Right lobe of liver (tissue), 6 donors: ENCODE data around the gene STXBP4. TPM values are rescaled to one million over a fixed set of nuclear protein-coding genes. Genes with fewer than 3 reads are reported as not detected.

Experiments used
- ATAC-seq, 4 donors: fragments of 200-7000 bp; cut with Tn5 transposase; one replicate each; pipeline ENCODE4 v1.9.1; 2020; ENCODE audit warnings: mild to moderate bottlenecking in 4 of 4, moderate library complexity in 4 of 4
- DNase-seq, 3 donors: peaks; one replicate each; pipeline ENCODE4 v3.0.0-alpha.2; 2020
- H3K27ac ChIP-seq, 3 donors: fragments of 200-600 bp; one replicate each; pipeline ENCODE4 v1.8.0; 2022
- H3K27me3 ChIP-seq, 2 donors: fragments of 200-600 bp; one replicate each; pipeline ENCODE4 v1.8.0; 2022
- H3K36me3 ChIP-seq, 4 donors: fragments of 200-600 bp; sonication (generic) in 1 of 4; one replicate each; pipeline versions ENCODE4 v1.5.1 to v1.8.0; 2017 to 2022; ENCODE audit warnings: control low read depth in 1 of 4
- H3K4me1 ChIP-seq, 4 donors: fragments of 200-600 bp; sonication (generic) in 1 of 4; one replicate each; pipeline versions ENCODE4 v1.5.1 to v1.8.0; 2017 to 2022; ENCODE audit warnings: control low read depth in 1 of 4
- H3K4me3 ChIP-seq, 3 donors: fragments of 200-600 bp; one replicate each; pipeline ENCODE4 v1.8.0; 2022
- H3K9me3 ChIP-seq, 4 donors: fragments of 200-600 bp; sonication (generic) in 1 of 4; one replicate each; pipeline versions ENCODE4 v1.5.1 to v1.8.0; 2017 to 2022; ENCODE audit warnings: control low read depth in 1 of 4
- CTCF ChIP-seq, 4 donors: fragments of 200-600 bp in 3 of 4; fragments of 450-650 bp in 1 of 4; IDR thresholded peaks; one replicate each; pipeline versions ENCODE4 v1.5.1 to v1.8.0; 2016 to 2022; ENCODE audit warnings: antibody characterized with exemption in 4 of 4, mild to moderate bottlenecking in 2 of 4
- POLR2A ChIP-seq: fragments of 450-650 bp; IDR thresholded peaks from one replicate; pipeline ENCODE4 v1.6.1; 2017; ENCODE audit warnings: antibody characterized with exemption, mild to moderate bottlenecking
- WGBS: methylation state at CpG from one replicate; pipeline ENCODE4 v1.1.6; 2018; ENCODE audit warnings: low coverage, low lambda C conversion rate; ENCODE audit not compliant: insufficient coverage; ENCODE audit errors: missing lambda C conversion rate; 5-methylcytosine and 5-hydroxymethylcytosine counted together
- intact Hi-C, 2 donors: fragments of 100-400 bp; cut with DNase I; formaldehyde crosslinking; loops; one replicate each; pipeline versions ENCODE4 v1.11.2 to v1.14.1; 2022
- total RNA-seq, 6 experiments: library from RNA; depleted of rRNA in 2 of 6; stranded (reverse); fragments of >200 nt in 2 of 6; fragmentation: NEBNext Ultra II Directional in 3 of 6; extraction: Animal tissue kit (Norgen Biotek cat#: 25700) in 3 of 6; gene quantifications; one replicate each; pipeline versions ENCODE4 v1.1.0 to v1.2.4, GENCODE V29; 2016 to 2023
- donor health status: DM: no; HTN: yes; CAD: no.
- donor health status: DM: no; HTN: no; CAD: no.
- donor health status: DM: no; HTN: no; CAD: no.
- donor health status: DM: no; HTN: yes; CAD: no.
- donor health status: DM: no; HTN: yes; CAD: no.

The STXBP4 gene
- total RNA-seq, 6 experiments from 2014 or later: 2.2 to 14.8 (median 3.7) TPM

DNA sequence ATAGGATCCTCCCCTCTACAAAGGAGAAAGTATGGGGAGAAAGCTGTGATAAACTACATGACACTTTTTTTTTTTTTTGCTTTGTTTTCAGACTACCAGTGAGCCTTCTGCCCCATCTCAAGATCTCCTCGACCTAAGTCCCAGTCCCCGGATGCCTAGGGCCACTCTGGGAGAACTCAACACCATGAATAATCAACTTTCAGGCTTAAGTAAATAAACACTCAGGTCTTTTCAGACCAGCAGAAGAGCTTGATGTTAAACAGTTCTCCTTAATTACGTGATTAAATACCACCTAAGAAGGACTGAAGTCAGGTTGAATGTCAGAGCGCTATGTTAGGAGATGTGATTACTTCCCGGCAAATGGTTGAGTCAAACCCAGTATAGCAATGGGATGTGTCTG is 31.5 kb upstream of the STXBP4 start:
- H3K36me3 ChIP-seq: peaks cover 0 to 74% (median 24%) of the 10 kb centered on the region in 4 donors
- H3K4me3 ChIP-seq: no peak overlapping the region
- no peaks in the 10 kb centered on the region for H3K27me3 ChIP-seq
- no peak overlapping the region for H3K27ac ChIP-seq
- TF ChIP-seq CTCF (IDR thresholded peaks at IDR 0.05): no peak
- no peak for TF ChIP-seq POLR2A
- H3K9me3 ChIP-seq: no peaks in the 10 kb centered on the region
- ATAC-seq (no peak), DNase-seq (no peak)
- peaks cover 0 to 14% (median 0%) of the 10 kb centered on the region in 4 donors for H3K4me1 ChIP-seq
- WGBS: 70% methylated on average over 5 of the region's 5 CpGs
- intact Hi-C loops: no loop called here

DNA sequence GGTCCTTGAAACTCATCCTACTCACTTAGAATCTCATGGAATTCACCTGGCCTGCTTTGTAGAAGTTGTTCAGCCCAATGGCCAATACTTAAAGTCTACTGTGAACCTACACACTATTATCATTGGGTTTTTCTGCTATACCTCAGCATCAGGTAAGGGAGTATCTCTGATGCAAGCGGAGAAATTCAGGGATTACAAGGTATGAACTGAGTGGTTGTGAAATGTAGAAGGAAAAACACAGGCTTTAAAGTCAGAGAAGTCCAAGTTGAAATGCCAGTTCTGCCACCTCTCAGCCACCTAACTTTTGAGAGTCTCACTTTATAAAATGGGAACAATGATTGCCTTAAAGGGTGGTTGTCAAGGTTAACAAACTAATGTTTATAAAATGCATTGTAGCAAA is 31.1 kb upstream of the STXBP4 start:
- ATAC-seq (no peak), DNase-seq (no peak)
- WGBS: 94% methylated on average over 1 of the region's 1 CpG
- Histone ChIP-seq H3K4me3 (no peak overlapping the region), H3K9me3 (no peaks in the 10 kb centered on the region), H3K27me3 (no peaks in the 10 kb centered on the region), H3K4me1 (peaks cover 0 to 14% (median 0%) of the 10 kb centered on the region in 4 donors), H3K27ac (no peak overlapping the region), H3K36me3 (peaks cover 0 to 71% (median 23%) of the 10 kb centered on the region in 4 donors)
- intact Hi-C loops: no loop called here
- TF ChIP-seq CTCF (IDR thresholded peaks at IDR 0.05) (no peak), POLR2A (no peak)

DNA sequence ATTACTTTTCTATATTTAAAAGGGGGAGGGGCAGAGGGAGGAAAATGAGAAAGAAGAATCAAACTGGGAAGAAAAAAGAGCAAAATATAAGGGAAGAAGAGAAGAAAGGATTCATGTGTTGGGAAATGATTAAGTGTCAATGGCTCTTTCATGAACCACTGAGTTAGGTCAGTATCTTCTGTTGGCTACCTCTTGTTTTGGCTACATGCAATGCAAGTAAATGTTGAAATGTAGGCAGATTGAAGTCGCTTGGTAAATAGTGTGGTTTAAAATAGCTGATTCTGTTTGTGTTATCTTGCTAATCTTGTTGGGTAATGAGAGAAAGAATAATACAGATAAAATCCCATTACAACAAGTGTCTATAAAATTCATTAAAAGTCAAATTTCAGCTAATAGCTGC is 27.3 kb upstream of the STXBP4 start:
- no peak overlapping the region for H3K27ac ChIP-seq
- H3K9me3 ChIP-seq: no peaks in the 10 kb centered on the region
- H3K36me3 ChIP-seq: peaks cover 0 to 36% (median 17%) of the 10 kb centered on the region in 4 donors
- DNase-seq (no peak), ATAC-seq (peak in 2 of 4 donors; percentile 49 to 84)
- no peak for TF ChIP-seq POLR2A
- TF ChIP-seq CTCF (IDR thresholded peaks at IDR 0.05): no peak
- 40% methylated on average over 1 of the region's 1 CpG for WGBS
- intact Hi-C loops: no loop called here
- no peak overlapping the region for H3K4me3 ChIP-seq
- no peaks in the 10 kb centered on the region for H3K27me3 ChIP-seq
- H3K4me1 ChIP-seq: peaks cover 0 to 14% (median 0%) of the 10 kb centered on the region in 4 donors

- no peak overlapping the region for H3K4me3 ChIP-seq
- DNase-seq: no peak
- no peak for TF ChIP-seq POLR2A
- TF ChIP-seq CTCF (IDR thresholded peaks at IDR 0.05): no peak
- H3K27ac ChIP-seq: no peak overlapping the region
- intact Hi-C loops: no loop called here
- H3K9me3 ChIP-seq: no peaks in the 10 kb centered on the region
- peaks cover 0 to 30% (median 4%) of the 10 kb centered on the region in 4 donors for H3K36me3 ChIP-seq
- no peaks in the 10 kb centered on the region for H3K27me3 ChIP-seq
- no peak for ATAC-seq
- peaks cover 0 to 23% (median 0%) of the 10 kb centered on the region in 4 donors for H3K4me1 ChIP-seq
- WGBS: 55% methylated on average over 1 of the region's 1 CpG
Observed at GRCh38 chr17:54944796-54945195, 23.8 kb upstream of the STXBP4 start.

- H3K9me3 ChIP-seq: no peaks in the 10 kb centered on the region
- no peak for DNase-seq
- H3K4me1 ChIP-seq: peaks cover 0 to 19% (median 0%) of the 10 kb centered on the region in 4 donors
- H3K4me3 ChIP-seq: no peak overlapping the region
- ATAC-seq: no peak
- intact Hi-C loops: no loop called here
- TF ChIP-seq CTCF (IDR thresholded peaks at IDR 0.05) (no peak), POLR2A (no peak)
- no peak overlapping the region for H3K27ac ChIP-seq
- H3K27me3 ChIP-seq: no peaks in the 10 kb centered on the region
- 57% methylated on average over 1 of the region's 1 CpG for WGBS
- peaks cover 0 to 30% (median 7%) of the 10 kb centered on the region in 4 donors for H3K36me3 ChIP-seq
Observed at GRCh38 chr17:54945231-54945630, 23.3 kb upstream of the STXBP4 start.
